Measurements from ENCODE around the gene IFIH1.

The IFIH1 gene

DNA sequence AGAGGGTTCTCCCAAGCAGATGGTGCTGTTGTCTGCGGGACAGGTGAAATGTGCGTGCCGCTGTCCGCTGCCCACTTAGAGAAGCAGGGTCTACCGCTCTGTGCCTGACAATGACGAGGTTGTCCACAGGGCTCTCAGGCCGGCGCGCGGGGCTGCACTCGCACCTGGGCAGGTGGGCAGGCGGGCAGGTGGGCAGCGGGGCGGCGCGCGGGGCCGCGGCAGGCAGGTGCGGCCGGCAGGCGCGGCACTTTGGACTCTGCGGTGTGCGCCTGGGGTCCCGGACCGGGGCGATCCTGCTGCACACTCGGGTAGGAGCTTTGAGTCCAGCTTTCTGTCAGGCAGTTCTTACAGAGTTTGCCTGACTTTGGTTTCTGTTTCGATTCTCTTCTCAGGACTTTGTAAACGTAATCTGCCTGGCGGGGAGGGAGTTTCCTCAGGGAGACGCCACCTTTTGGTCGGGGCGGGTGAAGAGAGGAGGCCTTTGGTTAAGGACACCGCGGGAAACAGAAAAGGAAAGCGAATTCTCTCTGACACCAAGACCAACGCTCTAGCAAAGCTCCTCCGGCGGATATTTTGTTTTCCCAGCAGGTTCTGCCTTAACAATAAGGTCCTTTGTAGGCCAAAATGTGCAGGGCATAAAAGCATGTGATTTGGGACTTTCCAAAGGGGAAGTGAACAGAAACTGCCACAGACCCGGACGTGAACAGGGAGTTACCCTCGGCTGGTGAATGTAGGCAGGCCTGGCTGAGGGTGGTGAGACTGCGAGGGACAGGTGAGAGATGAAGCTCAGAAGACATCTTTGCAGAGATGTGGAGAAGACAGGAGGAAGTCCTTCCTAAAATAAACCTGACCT lies at the start of gene IFIH1:
Gene IFIH1, minus strand, starts transcription at position 357 of the 853 bp plus-strand sequence. CDS start 377 bp downstream, outside the sequence.
- peak; percentile 58 for DNase-seq (ENCODE audit: low read depth)

DNA sequence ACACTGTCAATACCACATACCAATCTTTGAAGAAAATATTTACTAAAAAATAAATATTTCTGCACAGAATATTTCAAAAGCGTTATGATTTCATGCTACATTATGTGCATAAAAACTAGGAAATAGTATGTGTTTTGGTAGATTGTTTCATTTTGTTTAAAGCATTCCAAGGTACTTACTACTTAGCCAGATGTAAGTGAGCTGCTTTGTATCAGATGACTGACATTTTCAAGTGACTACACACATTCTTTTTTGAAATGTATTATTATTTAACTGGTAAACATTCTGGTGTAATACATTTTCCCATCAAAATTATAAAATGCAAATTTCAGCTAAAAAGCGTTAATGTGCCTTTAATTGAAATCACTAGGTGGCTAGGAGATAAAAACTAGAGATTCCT lies 46.9 kb upstream of the IFIH1 start:
- DNase-seq (ENCODE audit: low read depth) = no peak

DNA sequence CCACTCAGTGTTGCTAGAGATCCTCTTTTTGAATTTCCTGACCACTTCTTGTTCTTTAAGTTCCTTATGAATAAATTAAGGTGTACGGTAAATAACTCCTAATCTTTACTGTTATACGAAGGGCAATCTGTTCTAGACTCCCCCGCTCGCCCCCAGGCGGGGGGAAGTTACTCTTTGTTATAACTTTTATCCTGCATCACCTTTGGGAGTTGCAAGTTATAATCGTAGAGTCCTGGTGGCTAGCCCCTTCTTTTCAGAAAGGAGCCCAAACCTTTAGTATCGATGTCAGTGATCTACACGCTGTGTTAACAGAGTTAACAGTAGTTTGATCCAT lies 26.1 kb upstream of the IFIH1 start:
- no peak for DNase-seq (ENCODE audit: low read depth)

DNA sequence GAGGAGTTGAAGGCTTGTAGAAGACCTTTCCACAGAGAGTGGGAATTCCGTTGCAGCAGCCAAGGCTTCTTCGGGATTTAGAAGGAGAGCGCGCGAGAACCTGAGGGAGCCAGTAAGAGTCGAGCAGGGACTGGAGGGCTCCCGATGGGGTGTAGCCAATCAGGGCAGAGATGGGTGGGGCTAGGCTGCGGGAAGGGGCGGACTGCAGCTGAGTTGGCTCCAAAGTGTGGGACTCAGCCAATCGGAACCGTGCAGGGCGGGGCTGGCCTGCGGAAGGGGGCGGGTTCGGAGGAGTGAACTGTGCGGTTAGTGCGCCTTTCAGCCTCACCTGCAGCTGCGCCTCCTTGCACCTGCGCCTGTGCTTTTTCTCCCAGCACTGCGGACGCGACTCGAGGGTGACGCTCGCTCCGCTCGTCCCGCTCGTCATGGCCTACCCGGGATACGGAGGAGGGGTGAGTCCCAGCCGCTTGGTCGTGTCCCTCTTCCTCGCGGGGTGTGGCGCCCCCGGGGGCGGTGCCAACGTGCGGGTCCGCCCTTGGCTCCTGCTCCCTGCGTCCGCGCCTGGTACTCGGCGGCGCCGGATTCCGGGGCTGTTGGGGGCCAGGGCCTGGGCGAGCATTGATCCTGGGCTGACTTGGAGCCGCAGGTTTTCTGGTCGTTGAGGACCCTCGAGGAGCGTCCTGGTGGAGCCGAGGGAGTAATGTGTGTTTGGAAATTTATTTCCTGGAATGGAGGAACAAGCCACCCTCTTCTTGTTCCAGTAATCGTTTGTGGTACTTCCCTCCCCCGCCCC lies 25.5 kb upstream of the IFIH1 start, which contains the start of gene GCA:
Gene GCA, plus strand, starts transcription at position 309 of the 793 bp plus-strand sequence. Its CDS starts 117 bp downstream, at position 426.
- peak; percentile 95 for DNase-seq (ENCODE audit: low read depth)

DNA sequence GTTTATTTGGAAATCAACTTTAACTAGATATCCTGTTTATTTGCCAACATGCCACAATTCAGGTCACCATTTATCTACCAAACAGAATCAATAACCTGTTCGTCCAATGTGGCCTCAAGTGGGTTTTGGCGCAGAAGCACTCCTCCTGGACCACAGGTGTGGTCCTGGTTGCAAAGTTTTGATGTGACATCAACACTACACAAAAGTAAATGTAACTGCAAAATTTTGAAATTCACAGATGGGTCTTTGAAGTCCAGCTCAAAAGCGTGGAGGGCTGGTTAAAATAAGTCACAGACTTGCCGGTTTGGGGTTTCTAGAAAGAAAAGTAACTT lies 25.0 kb upstream of the IFIH1 start:
- DNase-seq (ENCODE audit: low read depth) = no peak

DNA sequence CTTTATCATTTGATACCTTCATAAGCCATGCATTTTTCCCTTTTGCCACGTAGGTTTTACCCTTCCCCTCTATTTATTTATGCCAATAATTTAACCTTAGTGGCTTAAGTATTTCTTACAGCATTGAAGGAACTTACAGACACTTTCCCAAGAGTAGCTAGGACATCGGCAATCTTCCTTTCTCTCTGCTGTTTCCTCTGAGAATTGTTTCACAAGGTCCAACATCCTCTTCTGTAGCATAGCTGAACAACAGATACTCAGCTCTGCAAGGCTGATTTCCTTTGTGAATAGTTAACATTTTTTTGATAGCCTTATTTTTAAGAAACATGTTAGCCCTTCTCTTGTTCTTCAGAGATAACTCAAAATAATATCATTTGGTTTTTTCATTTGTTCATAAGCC lies 24.4 kb upstream of the IFIH1 start:
- DNase-seq (ENCODE audit: low read depth) = no peak

DNA sequence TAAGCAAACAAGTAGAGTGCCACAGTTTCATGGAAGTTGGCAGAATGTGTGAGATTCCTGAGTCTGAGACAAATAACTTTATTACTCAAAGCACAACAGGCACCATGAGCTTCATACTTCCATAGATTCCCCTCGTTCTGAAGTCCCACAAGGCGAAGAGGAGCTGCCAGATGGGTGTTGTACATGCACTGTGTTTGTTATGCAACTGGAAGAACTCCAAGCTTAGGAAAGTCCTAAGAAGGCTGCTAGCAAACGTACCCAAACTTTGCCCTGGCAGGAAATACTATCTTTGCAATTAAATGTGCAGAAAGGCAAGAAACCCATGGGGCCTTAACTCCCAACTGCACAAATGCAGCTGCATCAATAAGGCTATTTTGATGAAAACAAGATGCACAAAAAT lies 23.8 kb upstream of the IFIH1 start:
- no peak for DNase-seq (ENCODE audit: low read depth)

DNA sequence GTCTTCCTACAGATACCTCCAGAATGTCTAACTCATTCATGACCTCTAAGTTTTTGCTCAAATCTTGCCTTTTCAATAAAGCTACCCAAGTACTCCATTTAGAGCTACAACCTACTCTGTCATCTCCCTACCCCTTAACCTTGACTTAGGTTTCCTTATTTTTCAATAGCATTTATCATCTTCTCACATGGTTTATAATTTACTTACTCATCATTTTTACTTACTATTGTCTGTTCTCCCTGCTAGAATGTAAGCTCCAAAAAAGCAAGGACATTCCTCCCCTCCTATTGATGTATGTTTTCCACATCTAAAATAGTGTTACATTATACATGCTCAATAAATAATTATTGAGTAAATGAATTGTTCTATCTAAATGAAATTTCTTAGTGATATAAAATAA lies 22.3 kb upstream of the IFIH1 start:
- no peak for DNase-seq (ENCODE audit: low read depth)

DNA sequence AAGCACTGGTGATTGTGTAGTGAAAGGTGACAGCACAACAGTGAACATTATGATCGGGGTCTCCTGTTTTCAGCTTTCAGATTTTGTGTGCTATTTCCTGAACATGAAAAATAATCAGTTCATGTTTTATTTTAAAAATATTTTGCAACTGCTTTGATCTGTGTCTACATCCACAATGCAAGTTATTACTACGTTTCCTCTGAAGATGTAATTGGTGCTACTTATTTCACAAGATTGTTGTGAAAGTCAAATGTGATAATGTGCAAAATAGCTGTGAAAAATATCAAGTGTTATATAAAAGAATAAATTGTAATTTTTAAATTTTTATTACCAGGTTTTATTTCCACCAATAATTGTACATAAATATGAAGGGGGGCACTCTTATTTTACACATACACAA lies 19.4 kb upstream of the IFIH1 start:
- DNase-seq (ENCODE audit: low read depth) = no peak

DNA sequence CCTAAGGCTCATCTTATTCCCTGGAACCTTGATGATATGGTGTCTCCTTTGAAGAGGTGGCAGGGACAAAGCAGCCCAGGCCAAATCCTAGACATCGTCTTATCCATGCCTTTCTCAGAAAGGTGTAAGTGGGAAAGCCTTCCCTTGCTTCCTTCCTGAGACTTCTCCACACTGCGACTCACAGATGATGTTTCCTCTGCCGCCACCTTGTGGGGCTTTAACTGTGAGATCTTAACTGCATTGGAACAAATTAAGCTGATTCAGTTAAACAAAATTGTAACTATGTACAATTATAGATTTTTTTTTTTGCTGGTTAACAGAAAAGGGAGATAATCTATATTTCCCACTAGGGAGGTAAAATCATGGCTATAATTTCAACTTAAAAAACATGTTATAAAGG lies 15.5 kb upstream of the IFIH1 start:
- DNase-seq (ENCODE audit: low read depth) = no peak

DNA sequence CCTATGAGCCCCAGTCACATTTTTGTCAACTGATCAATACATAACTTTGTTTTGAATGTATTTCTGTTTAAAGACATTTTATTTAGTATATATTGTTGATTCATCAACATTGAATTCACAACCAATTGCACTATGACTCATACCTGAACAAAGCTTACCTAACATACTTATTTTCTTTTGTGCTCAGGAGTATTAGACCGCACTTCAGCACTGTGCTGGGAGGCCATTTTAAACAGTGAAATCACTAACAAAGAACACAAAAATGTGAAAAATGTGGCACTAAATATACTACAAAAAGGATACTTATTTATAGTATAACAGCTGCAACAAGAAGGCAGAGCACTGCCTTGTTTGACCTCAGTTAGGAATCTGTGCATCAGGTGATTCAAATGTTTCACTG lies 12.4 kb upstream of the IFIH1 start:
- DNase-seq (ENCODE audit: low read depth) = no peak

DNA sequence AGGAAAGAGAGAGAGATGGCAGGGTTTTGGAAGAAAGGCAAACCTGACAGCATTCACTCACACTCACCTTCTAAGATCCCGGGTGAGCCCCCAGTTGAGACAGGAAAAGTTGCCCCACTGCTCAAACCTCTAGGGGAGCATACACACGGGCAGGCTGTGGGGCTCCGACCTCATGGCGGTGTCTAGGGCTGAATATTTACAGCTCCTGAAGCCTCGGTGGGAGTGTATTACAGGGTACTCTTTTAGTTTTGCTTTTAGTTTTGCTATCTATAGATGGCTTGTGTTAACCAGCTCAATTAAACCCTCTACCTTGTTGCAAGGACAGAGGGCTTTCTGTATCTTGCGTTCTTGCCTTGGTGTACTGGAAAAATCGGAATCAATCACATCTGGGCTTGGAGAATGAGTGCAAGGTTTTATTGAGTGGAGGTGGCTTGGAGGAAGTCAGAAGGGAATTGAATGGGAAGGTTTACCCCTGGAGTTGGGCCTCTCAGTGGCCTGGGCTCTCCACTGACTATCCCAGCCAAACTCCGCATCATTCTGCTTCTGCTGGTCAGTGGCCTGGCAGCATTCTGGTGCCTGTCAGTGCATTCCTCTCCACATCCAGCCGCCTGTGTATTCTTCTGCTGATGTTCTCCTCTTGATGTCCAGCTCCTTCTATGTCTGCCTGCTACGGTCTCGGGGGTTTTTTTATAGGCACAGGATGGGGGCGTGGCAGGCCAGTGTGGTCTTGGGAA lies 10.1 kb upstream of the IFIH1 start:
- DNase-seq (ENCODE audit: low read depth) = no peak

DNA sequence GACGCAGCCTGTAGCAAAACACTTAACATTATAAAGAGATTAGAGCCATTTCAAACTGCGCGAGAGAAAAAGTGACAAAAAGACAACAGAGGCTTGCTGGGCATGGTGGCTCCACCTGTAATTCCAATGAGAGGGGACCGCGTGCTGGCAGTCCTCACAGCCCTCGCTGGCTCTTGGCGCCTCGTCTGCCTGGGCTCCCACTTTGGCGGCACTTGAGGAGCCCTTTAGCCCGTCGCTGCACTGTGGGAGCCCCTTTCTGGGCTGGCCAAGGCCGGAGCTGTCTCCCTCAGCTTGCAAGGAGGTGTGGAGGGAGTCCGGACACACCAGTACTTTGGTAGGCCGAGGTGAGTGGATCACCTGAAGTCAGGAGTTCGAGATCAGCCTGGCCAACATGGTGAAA lies 9.3 kb upstream of the IFIH1 start:
- no peak for DNase-seq (ENCODE audit: low read depth)

DNA sequence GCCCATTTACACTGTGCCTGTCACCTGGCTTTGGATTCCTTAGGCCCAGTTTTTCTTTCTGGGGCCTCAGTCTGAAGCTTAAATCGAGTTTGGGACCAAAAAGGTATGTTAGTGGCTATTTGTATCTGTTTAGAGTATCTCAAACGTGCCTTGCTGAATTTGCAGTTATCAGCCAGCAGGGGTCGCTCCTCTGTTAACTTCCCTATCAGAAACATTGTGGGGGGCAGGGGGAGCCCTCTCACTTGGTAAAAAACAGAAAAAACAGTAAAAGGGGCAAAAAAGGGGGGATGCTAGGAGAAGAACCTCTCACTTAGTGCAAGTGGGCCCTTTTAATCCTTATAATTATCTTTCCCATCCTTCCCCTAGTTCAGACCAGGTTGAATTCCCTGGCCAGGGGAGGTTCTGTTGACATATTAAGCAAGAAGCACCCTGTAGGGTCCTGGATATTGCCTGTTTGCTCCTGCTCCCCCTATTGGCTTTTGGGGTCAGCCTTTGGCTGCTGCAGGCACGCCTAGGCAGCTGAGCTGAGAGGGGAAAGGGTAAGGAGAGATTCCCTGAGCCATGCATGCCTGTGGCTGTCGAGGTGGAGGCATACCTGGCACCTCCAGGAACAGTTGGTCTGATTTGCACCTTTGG lies 8.8 kb upstream of the IFIH1 start:
- no peak for DNase-seq (ENCODE audit: low read depth)

DNA sequence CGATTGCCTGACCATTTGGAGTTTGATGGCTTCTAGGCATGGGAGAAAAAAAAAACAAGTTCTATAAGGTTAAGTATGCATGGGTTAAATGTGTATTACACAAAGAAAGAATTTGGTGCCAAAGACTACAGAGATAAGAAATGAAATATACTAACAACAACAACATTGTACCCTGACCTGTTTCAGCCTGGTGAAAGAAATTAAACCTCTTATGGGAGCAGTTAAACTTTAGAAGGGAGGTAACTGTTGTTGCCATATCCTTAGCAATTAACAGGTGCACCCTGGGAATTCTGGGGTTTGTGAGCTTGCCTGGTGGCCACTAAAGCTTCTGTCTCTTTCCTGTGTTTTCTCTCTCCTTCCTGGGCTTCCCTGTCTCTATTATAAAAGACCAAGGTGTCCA lies 6.5 kb upstream of the IFIH1 start:
- no peak for DNase-seq (ENCODE audit: low read depth)

DNA sequence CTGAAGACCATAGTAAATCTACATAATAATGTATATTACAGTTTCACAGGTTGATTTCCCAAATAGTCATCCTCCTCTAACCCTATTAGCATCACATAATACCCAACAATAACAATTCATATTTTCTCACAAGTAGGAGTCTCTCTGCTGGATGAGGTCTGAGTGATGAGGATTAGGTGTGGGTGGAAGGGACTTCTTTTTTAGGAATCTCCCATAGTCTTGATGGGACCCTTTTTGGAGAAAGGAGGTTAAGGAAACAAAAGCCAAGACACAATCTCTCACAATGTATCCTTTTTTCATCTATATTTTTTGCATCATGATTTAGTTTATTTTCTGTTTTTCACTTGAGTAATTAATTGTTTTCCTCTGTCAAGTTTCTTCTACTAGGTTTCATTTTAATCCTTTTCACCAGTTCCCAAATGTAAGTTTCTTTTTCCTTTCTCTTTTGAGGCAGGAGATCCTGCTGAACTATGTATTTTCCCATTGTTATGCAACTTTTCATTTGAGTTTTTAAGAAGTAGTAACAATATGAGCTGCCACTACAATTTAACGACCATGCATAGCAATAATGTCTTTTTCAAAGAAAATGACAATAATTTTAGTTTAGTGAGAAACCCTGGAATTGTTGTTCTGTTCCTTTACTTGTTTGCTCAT lies 2.5 kb upstream of the IFIH1 start:
- no peak for DNase-seq (ENCODE audit: low read depth)

DNA sequence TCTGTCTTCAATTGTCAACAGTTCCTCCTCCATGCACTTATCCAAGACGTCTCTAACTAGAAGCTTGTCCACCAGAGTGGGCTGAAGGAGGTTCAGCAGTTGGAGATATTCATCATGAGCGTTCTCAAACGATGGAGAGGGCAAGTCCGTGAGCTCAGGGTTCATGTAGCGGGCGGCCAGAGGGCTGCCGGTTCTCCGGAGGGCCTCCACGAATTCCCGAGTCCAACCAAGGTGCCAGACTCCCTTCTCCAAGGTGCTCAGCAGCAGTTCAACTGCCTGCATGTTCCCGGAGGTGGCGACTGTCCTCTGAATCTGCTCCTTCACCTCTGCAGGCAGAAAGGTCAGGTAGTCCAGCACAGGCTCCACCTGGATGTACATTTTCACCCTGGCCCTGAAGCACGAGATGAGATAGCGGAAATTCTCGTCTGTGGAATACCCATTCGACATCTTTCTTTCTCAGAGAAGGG lies 590 bp downstream of the IFIH1 start:
- no peak for DNase-seq (ENCODE audit: low read depth)

DNA sequence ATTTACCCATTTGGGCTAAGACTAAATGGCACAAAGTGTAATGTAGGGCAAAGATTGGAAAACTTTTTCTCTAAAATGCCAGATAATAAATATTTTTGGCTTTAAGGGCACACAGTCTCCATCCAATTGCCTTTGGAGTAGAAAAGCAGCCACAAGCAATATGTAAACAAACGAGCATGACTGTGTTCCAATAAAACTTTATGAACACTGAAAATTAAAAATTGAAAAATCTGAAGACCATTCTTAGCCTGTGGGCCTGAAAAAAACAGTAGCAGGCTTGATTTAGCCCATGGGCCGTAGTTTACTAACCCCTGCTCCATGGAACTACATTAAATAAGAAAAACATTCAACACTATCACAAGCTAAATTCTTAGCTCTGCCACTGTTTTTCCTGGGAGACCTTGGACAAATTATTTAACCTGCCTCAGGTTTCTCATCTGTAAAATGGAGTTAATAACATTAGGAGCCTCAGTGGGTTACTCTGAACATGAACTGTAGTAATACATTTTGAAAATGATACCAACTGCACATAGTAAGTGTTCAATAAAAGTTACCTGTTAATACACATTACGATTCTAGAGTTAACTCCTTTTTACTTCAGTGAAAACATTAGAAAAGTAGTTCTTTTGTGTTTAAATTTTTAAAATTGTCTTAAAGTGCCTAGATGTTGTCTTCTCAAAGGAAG lies 1.3 kb downstream of the IFIH1 start:
- no peak for DNase-seq (ENCODE audit: low read depth)

DNA sequence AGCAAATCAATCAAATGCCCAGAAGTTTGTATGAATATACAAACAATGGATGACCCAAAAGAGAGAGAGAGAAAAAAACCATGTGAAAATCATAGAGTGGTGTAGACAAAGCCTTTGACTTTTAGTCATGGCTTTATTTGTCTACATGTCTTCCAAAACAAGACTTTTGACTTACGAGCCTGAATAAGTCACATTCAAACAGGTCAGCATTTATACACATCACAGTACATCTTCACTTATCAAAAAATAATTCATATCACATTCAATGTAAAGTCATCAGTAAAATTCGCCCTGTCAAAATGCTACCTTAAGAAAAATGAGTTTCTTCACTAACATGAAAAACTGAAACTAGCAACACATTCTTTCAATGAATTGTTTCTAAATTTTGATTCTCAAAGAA lies 1.9 kb downstream of the IFIH1 start:
- DNase-seq (ENCODE audit: low read depth) = no peak

DNA sequence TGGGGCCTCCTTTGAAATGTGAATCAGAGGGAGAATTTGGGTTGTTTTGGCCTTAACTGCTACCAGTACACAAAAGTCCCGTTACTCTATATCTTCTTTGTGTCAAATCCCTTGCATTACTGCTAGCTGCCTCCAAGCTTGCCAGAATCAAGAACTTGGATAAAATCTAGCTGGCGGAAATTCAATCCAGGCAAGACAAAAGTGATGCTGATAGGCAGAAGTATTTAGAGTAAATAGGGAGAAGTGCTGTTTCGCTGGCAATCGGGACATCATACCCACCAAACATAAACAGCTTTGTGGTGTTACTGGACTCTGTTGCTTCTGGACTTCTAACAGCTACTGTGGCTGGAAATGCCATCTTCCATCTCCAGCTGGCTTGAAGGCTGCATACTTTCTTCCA lies 2.5 kb downstream of the IFIH1 start:
- DNase-seq (ENCODE audit: low read depth) = no peak

DNA sequence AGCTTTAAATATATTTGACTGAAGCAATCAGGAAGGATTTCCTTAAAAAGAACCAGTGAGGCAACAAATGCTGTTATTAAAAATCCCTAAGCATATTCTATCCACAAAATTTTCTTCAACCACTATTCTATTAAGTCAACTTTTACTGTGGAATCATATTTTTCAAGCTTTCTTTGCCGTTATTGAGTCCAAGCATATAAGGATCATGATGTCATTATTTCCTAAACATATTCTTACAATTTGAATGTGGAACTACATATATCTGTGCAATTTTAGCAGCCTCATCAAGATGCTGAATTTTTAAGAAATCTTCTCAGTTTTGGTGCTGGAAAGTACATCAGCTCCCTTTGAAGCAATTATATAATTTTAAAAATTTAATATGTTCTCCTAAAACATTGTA lies 5.6 kb downstream of the IFIH1 start:
- no peak for DNase-seq (ENCODE audit: low read depth)

All from stimulated activated CD8-positive, alpha-beta memory T cell treated with anti-CD3 and anti-CD28 coated beads, Interleukin-12 subunit alpha, Interleukin-12 subunit beta, amount 100 ng/mL, for 1 hour (primary cell).